K562 (cell line): ENCODE measurements around the gene RUNX1.

Source experiments
- CTCF ChIP-seq, 3 experiments: IDR thresholded peaks in 2 of 3; conservative IDR thresholded peaks in 1 of 3; 2 replicates each; pipeline ENCODE4 v1.5.1; 2011 to 2012; ENCODE audit warnings: low read length in 3 of 3, mild to moderate bottlenecking in 3 of 3, control low read depth in 2 of 3, improper control_type of control experiment in 1 of 3, inconsistent platforms in 1 of 3, low read depth in 1 of 3, mixed read lengths in 1 of 3, moderate library complexity in 1 of 3; ENCODE audit not compliant: insufficient read depth in 2 of 3
- ELK1 ChIP-seq: sonication (generic); formaldehyde crosslinking; IDR thresholded peaks from 2 replicates; pipeline ENCODE4 v1.8.1; 2022; ENCODE audit warnings: missing genetic modification reagents
- FOXM1 ChIP-seq, 2 experiments: fragments of 450-650 bp in 1 of 2; sonication (generic) in 1 of 2; formaldehyde crosslinking in 1 of 2; IDR thresholded peaks; 2 replicates each; pipeline versions ENCODE4 v1.6.1 to v1.9.0; 2017 to 2022; ENCODE audit warnings: low read depth in 2 of 2, mild to moderate bottlenecking in 2 of 2, missing genetic modification reagents in 1 of 2, moderate library complexity in 1 of 2
- LARP7 ChIP-seq: fragments of 450-650 bp; IDR thresholded peaks from 2 replicates; pipeline ENCODE4 v1.6.1; 2016
- POLR2A ChIP-seq: fragments of 450-650 bp; conservative IDR thresholded peaks from 2 replicates; pipeline ENCODE4 v1.6.1; 2016
- RNF219 ChIP-seq: fragments of 250-450 bp; sonication (Bioruptor Pico); IDR thresholded peaks from 2 replicates; pipeline ENCODE4 v1.5.0; 2022; ENCODE audit warnings: mild to moderate bottlenecking
- SLC30A9 ChIP-seq: fragments of 250-450 bp; sonication (Bioruptor Pico); IDR thresholded peaks from 2 replicates; pipeline ENCODE4 v1.8.0; 2022; ENCODE audit warnings: mild to moderate bottlenecking, moderate library complexity
- SMC3 ChIP-seq: conservative IDR thresholded peaks from 2 replicates; pipeline ENCODE4 v1.6.1; 2011; ENCODE audit warnings: low read depth, low read length, improper control_type of control experiment; ENCODE audit not compliant: insufficient read depth
- USF2 ChIP-seq: sonication (generic); formaldehyde crosslinking; IDR thresholded peaks from 2 replicates; pipeline ENCODE4 v1.5.0; 2020; ENCODE audit warnings: missing genetic modification reagents
- ZBTB7A ChIP-seq: IDR thresholded peaks from 2 replicates; pipeline ENCODE4 v1.6.1; 2011; ENCODE audit warnings: low read depth, mild to moderate bottlenecking, low read length, moderate library complexity, borderline replicate concordance; ENCODE audit not compliant: control insufficient read depth
- ZNF408 ChIP-seq: fragments of 250-450 bp; sonication (Bioruptor Pico); IDR thresholded peaks from 2 replicates; pipeline ENCODE4 v1.4.0; 2020; ENCODE audit warnings: low read depth, mild to moderate bottlenecking, moderate library complexity
- ZNF778 ChIP-seq: fragments of 450-650 bp; formaldehyde crosslinking; IDR thresholded peaks from 2 replicates; pipeline ENCODE4 v1.4.0; 2020; ENCODE audit warnings: mild to moderate bottlenecking, moderate library complexity
- ZZZ3 ChIP-seq: fragments of 450-650 bp; IDR thresholded peaks from 2 replicates; pipeline ENCODE4 v1.6.1; 2016; ENCODE audit warnings: antibody characterized with exemption, mild to moderate bottlenecking, moderate library complexity

GRCh38 chr21:34946385-34946840 lies 102.7 kb downstream of the RUNX1 start:
- no peak for TF ChIP-seq ELK1
- no peak for TF ChIP-seq ZNF408 (CRISPR knock-in tag)
- no peak for TF ChIP-seq POLR2A
- TF ChIP-seq SLC30A9 (CRISPR knock-in tag) = no peak
- no peak for TF ChIP-seq CTCF (IDR thresholded peaks at IDR 0.05 in 2 of 3, conservative IDR thresholded peaks at IDR 0.05 in 1 of 3; ENCODE audit: insufficient read depth in 2 of 3, low read depth in 1 of 3, low read length in 3 of 3)
- TF ChIP-seq ZZZ3 = no peak
- no peak for TF ChIP-seq USF2 (CRISPR knock-in tag)
- TF ChIP-seq RNF219 (CRISPR knock-in tag) = no peak
- no peak for TF ChIP-seq ZBTB7A
- no peak for TF ChIP-seq SMC3
- no peak for TF ChIP-seq ZNF778
- no peak for TF ChIP-seq LARP7
- no peak for TF ChIP-seq FOXM1 (IDR thresholded peaks at IDR 0.05; ENCODE audit: low read depth)
- TF ChIP-seq FOXM1 (CRISPR knock-in tag; IDR thresholded peaks at IDR 0.05; ENCODE audit: low read depth) = no peak
